Measurements from ENCODE around the gene PADI2.

DNA sequence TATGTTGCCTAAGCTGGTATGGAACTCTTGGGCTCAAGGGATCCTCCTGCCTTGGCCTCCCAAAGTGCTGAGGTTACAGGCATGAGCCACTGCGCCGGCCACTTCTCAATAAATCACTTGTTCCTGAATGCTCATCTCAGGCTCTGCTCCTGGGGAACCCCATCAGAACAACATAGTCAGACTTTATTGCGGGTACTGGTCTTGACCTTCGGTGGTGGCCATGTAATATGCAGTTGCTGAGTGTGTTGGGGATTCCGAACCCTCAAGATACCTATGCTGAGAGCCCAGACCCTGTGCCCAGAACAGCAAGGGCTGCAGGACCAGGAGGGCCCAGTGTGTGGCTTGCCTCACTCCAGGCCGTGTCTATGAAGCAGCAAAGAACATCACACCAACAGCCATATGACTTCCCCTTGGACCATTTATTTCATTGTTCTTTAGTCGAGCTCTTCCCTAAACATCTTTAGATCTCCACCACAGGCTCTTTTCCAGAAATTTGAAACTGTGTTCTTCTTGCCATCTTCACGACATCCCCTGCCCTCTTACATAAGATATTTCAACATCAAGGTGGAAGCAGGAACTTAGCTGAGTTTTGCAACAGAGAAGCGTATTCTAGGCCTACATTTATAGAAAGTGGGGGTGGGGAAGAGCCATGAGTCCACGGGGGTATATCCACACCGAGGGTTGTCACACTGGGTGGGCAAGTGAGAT is 52.7 kb downstream of the PADI2 start:
- TF ChIP-seq, protein P1, sequence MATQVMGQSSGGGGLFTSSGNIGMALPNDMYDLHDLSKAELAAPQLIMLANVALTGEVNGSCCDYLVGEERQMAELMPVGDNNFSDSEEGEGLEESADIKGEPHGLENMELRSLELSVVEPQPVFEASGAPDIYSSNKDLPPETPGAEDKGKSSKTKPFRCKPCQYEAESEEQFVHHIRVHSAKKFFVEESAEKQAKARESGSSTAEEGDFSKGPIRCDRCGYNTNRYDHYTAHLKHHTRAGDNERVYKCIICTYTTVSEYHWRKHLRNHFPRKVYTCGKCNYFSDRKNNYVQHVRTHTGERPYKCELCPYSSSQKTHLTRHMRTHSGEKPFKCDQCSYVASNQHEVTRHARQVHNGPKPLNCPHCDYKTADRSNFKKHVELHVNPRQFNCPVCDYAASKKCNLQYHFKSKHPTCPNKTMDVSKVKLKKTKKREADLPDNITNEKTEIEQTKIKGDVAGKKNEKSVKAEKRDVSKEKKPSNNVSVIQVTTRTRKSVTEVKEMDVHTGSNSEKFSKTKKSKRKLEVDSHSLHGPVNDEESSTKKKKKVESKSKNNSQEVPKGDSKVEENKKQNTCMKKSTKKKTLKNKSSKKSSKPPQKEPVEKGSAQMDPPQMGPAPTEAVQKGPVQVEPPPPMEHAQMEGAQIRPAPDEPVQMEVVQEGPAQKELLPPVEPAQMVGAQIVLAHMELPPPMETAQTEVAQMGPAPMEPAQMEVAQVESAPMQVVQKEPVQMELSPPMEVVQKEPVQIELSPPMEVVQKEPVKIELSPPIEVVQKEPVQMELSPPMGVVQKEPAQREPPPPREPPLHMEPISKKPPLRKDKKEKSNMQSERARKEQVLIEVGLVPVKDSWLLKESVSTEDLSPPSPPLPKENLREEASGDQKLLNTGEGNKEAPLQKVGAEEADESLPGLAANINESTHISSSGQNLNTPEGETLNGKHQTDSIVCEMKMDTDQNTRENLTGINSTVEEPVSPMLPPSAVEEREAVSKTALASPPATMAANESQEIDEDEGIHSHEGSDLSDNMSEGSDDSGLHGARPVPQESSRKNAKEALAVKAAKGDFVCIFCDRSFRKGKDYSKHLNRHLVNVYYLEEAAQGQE (IDR thresholded peaks at IDR 0.05; ENCODE audit: unreplicated experiment), result no peak
- TF ChIP-seq, protein P2, sequence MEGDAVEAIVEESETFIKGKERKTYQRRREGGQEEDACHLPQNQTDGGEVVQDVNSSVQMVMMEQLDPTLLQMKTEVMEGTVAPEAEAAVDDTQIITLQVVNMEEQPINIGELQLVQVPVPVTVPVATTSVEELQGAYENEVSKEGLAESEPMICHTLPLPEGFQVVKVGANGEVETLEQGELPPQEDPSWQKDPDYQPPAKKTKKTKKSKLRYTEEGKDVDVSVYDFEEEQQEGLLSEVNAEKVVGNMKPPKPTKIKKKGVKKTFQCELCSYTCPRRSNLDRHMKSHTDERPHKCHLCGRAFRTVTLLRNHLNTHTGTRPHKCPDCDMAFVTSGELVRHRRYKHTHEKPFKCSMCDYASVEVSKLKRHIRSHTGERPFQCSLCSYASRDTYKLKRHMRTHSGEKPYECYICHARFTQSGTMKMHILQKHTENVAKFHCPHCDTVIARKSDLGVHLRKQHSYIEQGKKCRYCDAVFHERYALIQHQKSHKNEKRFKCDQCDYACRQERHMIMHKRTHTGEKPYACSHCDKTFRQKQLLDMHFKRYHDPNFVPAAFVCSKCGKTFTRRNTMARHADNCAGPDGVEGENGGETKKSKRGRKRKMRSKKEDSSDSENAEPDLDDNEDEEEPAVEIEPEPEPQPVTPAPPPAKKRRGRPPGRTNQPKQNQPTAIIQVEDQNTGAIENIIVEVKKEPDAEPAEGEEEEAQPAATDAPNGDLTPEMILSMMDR (conservative IDR thresholded peaks at IDR 0.05; ENCODE audit: low read depth in 2 of 2), result no peak
- TF ChIP-seq ZNF331 (CRISPR knock-in tag; IDR thresholded peaks at IDR 0.05; ENCODE audit: low read depth), result no peak
- TF ChIP-seq EZH2phosphoT487 (IDR thresholded peaks at IDR 0.05; ENCODE audit: unreplicated experiment), result no peak
- no peak for TF ChIP-seq POLR2AphosphoS5 (IDR thresholded peaks at IDR 0.05; ENCODE audit: low read depth)
- TF ChIP-seq EZH2 (IDR thresholded peaks at IDR 0.05; ENCODE audit: low read depth, unreplicated experiment), result no peak
- TF ChIP-seq ZNF114 (CRISPR knock-in tag; IDR thresholded peaks at IDR 0.05), result no peak
- no peak for TF ChIP-seq STAT1 (IDR thresholded peaks at IDR 0.05; ENCODE audit: unreplicated experiment)
- no peak for TF ChIP-seq JUNB (IDR thresholded peaks at IDR 0.05; ENCODE audit: unreplicated experiment)
- TF ChIP-seq, protein P3, sequence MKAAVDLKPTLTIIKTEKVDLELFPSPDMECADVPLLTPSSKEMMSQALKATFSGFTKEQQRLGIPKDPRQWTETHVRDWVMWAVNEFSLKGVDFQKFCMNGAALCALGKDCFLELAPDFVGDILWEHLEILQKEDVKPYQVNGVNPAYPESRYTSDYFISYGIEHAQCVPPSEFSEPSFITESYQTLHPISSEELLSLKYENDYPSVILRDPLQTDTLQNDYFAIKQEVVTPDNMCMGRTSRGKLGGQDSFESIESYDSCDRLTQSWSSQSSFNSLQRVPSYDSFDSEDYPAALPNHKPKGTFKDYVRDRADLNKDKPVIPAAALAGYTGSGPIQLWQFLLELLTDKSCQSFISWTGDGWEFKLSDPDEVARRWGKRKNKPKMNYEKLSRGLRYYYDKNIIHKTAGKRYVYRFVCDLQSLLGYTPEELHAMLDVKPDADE (IDR thresholded peaks at IDR 0.05), result no peak
